Stimulated activated CD8-positive, alpha-beta memory T cell treated with anti-CD3 and anti-CD28 coated beads, Interleukin-12 subunit alpha, Interleukin-12 subunit beta, amount 100 ng/mL, for 1 hour (primary cell): ENCODE results near the gene NOS1AP.
"Not testable (repeated sequence)": the region's sequence is repeated elsewhere in the genome, so short reads cannot be mapped to it uniquely, and the experiment has no call there.

ENCODE experiments used
- DNase-seq: peaks from one replicate; pipeline ENCODE4 v3.0.0-alpha.2; 2020; ENCODE audit warnings: low read depth

Gene NOS1AP

DNA sequence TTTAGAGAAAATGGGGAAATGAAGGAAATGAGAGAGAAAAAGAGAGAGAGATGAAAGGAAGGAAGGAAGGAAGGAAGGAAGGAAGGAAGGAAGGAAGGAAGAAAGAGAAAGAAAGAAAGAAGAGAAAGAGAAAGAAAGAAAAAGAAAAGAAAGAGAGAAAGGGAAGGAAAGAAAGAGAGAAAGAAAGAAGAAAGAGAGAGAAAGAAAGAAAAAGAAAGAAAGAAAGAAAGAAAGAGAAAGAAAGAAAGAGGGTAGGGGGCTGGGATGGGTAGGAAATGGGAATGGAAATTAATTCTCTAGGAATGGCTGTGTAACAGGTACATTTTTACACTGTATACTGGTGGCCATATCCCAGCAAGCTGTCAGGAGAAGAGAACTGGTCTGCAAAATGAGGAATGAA is 346.7 kb downstream of the NOS1AP start:
- no peak for DNase-seq

GRCh38 chr1:162416909-162417308 is 347.4 kb downstream of the NOS1AP start:
- DNase-seq, result no peak

DNA sequence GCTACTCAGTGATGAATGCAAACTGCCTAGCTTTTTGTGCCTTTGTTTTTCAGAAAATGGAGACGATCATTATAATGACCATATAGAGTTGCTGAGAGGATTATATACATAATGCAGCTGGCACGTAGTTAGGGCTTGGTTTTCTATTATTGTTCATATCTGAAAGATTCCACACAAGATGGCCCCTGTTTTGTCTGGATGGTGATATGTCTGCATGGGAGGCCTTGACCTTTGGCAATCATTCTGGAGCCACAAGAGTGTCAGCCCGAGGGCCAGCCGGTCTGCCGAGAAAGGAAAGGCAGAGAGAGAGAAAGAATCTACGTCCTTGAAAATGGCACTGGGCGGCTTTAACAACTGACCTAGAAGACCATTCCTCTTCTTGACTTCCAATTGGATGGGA is 348.2 kb downstream of the NOS1AP start:
- DNase-seq, result no peak

DNA sequence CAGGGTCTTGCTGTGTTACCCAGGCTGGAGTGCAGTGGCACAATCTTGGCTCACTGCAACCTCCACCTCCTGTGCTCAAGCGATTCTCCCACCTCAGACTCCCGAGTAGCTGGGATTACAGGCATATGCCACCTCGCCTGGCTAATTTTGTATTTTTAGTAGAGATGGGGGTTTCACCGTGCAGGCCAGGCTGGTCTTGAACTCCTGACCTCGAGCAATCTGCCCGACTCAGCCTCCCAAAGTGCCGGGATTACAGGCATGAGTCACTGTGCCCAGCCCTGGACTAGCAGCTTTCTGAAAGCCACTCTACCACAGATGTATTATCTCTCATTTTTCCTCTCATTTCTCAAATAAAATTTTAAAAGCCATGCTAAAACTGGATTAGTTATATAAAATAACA is 349.1 kb downstream of the NOS1AP start:
- DNase-seq, result not testable (repeated sequence)

GRCh38 chr1:162419450-162419931 is 350.0 kb downstream of the NOS1AP start:
- not testable (repeated sequence) for DNase-seq
